Esophagus (tissue), 2 donors: Measurements from ENCODE around the gene DNASE1L2. TPM values are rescaled to one million over a fixed set of nuclear protein-coding genes. Genes with fewer than 3 reads are reported as not detected.

Experiments used
- polyA plus RNA-seq, 2 donors: library from polyadenylated mRNA; stranded (reverse); fragments of 200-250 nt; gene quantifications; one replicate each; pipeline ENCODE4 v1.2.3, GENCODE V29; 2013
- donor health status: healthy with polysubstance abuse.
- donor health status: Bipolar disorder and iron deficiency.

The DNASE1L2 gene
- polyA plus RNA-seq, 2 donors, result 0.41 to 1.3 TPM

Other genes with a start within 250 kb of the DNASE1L2 start
- under 1 TPM; 0.06 to 0.36 TPM for gene SYNGR3, start 246.5 kb upstream of the DNASE1L2 start, polyA plus RNA-seq
- 10 to 100 TPM; 27.9 to 36.4 TPM for gene ZNF598, start 226.6 kb upstream of the DNASE1L2 start, polyA plus RNA-seq
- gene NPW, start 216.7 kb upstream of the DNASE1L2 start, polyA plus RNA-seq, result under 1 TPM; 0.22 to 0.53 TPM
- gene NHERF2, start 209.5 kb upstream of the DNASE1L2 start, polyA plus RNA-seq, result 10 to 100 TPM; 26.3 to 36.1 TPM
- 10 to 100 TPM; 15.1 to 16.2 TPM for gene NTHL1, start 188.6 kb upstream of the DNASE1L2 start, polyA plus RNA-seq
- gene TSC2, start 188.5 kb upstream of the DNASE1L2 start, polyA plus RNA-seq, result 10 to 100 TPM; 31.1 to 66.6 TPM
- 10 to 100 TPM; 40.5 to 78.0 TPM for gene PKD1, start 100.5 kb upstream of the DNASE1L2 start, polyA plus RNA-seq
- 1 to 10 TPM; 1.1 to 4.7 TPM for gene RAB26, start 87.8 kb upstream of the DNASE1L2 start, polyA plus RNA-seq
- gene TRAF7, start 80.7 kb upstream of the DNASE1L2 start, polyA plus RNA-seq, result 10 to 100 TPM; 40.1 to 41.5 TPM
- gene CASKIN1, start 39.8 kb upstream of the DNASE1L2 start, polyA plus RNA-seq, result under 1 TPM; 0.29 to 0.81 TPM
- 10 to 100 TPM; 27.8 to 38.3 TPM for gene MLST8, start 31.0 kb upstream of the DNASE1L2 start, polyA plus RNA-seq
- gene BRICD5, start 25.6 kb upstream of the DNASE1L2 start, polyA plus RNA-seq, result 1 to 10 TPM; 3.6 to 4.6 TPM
- 1 to 10 TPM; 7.1 to 7.7 TPM for gene PGP, start 21.6 kb upstream of the DNASE1L2 start, polyA plus RNA-seq
- 10 to 100 TPM; 19.9 to 31.0 TPM for gene E4F1, start 12.9 kb upstream of the DNASE1L2 start, polyA plus RNA-seq
- gene ECI1, start 15.1 kb downstream of the DNASE1L2 start, polyA plus RNA-seq, result 10 to 100 TPM; 58.7 to 62.9 TPM
- 10 to 100 TPM; 41.4 to 100.0 TPM for gene RNPS1, start 31.7 kb downstream of the DNASE1L2 start, polyA plus RNA-seq
- gene ABCA3, start 104.3 kb downstream of the DNASE1L2 start, polyA plus RNA-seq, result 1 to 10 TPM; 1.4 to 1.7 TPM
- 1 to 10 TPM; 4.2 to 4.6 TPM for gene CCNF, start 193.0 kb downstream of the DNASE1L2 start, polyA plus RNA-seq
- gene TEDC2, start 223.7 kb downstream of the DNASE1L2 start, polyA plus RNA-seq, result 1 to 10 TPM; 3.7 to 6.0 TPM
- under 1 TPM in 1 of 2 donors, not detected in 1; 0.06 TPM for gene NTN3, start 234.9 kb downstream of the DNASE1L2 start, polyA plus RNA-seq
- gene TBC1D24, start 238.7 kb downstream of the DNASE1L2 start, polyA plus RNA-seq, result 1 to 10 TPM; 1.3 to 2.8 TPM